ENCODE data around the gene DOHH.
"Not testable (repeated sequence)": the region's sequence is repeated elsewhere in the genome, so short reads cannot be mapped to it uniquely, and the experiment has no call there.

The DOHH gene

DNA sequence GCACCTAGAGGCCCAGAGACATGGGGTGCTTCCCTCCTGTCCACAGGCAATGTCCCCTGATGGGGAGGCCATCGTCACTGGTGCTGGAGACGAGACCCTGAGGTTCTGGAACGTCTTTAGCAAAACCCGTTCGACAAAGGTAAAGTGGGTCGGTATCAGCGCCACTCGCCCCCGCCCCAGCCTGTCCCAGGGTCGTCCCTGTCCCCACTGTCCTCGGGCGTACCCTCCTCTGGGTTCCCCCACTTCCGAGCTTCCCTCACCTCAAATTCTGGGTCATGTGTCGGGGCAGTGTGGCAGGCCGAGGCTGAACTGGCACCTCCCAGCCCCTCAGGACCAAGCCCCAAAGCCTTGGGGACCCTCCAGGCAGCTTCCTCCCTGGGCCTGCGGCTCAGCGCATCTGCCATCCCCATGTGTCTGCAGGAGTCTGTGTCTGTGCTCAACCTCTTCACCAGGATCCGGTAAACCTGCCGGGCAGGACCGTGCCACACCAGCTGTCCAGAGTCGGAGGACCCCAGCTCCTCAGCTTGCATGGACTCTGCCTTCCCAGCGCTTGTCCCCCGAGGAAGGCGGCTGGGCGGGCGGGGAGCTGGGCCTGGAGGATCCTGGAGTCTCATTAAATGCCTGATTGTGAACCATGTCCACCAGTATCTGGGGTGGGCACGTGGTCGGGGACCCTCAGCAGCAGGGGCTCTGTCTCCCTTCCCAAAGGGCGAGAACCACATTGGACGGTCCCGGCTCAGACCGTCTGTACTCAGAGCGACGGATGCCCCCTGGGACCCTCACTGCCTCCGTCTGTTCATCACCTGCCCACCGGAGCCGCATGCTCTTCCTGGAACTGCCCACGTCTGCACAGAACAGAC is 34.1 kb upstream of the DOHH start:
- DNase-seq (ENCODE audit: low spot score), result no peak

GRCh38 chr19:3533563-3534216 is 33.2 kb upstream of the DOHH start:
- DNase-seq (ENCODE audit: low spot score), result no peak

DNA sequence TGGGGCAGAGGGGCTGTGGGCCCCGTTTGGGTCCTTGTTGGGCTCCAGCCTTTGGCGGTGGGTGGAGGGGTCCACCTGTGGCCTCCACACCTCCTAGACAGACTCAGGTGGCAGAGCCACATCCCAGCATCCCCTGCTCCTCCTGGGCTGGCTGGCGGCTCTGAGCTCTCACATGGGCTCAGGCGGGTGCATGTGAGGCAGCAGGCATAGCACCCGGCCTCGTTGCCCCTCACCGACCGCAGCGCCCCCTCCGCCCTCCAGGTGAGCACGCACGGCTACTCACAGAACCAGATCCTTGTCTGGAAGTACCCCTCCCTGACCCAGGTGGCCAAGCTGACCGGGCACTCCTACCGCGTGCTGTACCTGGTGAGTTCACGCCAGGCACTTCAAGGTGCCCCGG is 32.6 kb upstream of the DOHH start:
- DNase-seq (ENCODE audit: low spot score), result no peak

DNA sequence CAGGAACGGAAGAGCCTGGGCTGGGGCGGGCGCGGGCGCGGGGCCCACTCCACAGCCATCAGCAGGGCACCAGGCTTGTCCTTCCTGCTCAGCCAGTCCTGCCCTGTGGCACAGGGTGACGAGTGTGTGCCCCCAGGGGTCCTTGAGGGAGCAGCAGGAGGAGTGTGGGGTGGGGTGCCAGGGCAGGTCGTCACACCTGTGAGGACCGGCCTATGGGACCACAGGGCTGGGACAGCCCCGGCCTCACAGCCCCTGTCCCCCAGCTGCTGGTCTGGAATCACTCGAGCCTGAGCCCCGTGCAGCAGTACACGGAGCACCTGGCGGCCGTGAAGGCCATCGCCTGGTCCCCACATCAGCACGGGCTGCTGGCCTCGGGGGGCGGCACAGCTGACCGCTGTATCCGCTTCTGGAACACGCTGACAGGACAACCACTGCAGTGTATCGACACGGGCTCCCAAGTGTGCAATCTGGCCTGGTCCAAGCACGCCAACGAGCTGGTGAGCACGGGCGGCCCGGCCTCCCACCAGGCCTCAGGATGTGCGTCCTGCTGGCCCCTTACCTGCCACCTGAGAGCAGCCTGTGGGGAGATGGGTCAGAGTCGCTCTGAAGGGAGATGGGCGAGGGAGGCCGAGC is 31.8 kb upstream of the DOHH start:
- DNase-seq (ENCODE audit: low spot score), result no peak

GRCh38 chr19:3531716-3532115 is 31.2 kb upstream of the DOHH start:
- DNase-seq (ENCODE audit: low spot score), result no peak

DNA sequence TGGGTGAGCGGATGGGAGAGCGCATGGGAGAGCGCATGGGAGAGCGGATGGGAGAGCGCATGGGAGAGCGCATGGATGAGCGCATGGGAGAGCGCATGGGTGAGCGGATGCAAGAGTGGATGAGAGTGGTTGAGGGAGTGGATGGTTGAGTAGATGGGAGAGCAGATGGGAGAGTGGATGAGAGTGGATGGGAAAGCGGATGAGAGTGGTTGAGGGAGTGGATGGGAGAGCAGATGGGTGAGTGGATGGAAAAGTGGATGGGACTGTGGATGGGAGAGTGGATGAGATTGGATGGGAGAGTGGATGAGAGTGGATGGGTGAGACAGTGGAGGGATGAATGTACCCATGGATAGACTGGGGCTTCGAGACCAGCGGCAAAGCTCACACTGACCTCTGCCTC is 29.9 kb upstream of the DOHH start:
- no peak for DNase-seq (ENCODE audit: low spot score)

DNA sequence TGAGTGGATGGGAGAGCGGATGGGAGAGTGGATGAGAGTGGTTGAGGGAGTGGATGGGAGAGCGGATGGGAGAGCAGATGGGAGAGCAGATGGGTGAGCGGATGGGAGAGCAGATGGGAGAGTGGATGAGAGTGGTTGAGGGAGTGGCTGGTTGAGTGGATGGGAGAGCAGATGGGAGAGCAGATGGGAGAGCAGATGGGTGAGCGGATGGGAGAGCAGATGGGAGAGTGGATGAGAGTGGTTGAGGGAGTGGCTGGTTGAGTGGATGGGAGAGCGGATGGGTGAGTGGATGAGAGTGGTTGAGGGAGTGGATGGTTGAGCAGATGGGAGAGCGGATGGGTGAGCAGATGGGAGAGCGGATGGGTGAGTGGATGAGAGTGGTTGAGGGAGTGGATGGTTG is 28.8 kb upstream of the DOHH start:
- not testable (repeated sequence) for DNase-seq (ENCODE audit: low spot score)

DNA sequence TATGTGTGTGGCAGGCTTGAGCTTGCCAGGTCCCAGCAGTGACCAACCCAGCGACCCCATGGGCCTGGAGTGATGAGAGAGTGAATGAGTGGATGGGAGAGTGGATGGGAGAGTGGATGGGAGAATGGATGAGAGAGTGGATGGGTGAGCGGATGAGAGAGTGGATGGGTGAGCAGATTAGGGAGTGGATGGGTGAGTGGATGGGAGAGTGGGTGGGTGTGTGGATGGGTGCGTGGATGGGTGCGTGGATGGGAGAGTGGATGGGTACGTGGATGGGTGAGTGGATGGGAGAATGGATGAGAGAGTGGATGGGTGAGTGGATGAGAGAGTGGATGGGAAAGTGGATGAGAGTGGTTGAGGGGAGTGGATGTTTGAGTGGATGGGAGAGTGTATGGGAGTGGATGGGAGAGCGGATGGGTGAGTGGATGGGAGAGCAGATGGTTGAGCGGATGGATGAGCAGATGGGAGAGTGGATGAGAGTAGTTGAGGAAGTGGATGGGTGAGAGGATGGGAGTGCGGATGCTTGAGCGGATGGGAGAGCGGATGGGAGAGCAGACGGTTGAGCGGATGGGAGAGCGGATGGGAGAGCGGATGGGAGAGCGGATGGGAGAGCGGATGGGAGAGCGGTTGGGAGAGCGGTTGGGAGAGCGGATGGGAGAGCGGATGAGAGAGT is 28.2 kb upstream of the DOHH start:
- no peak for DNase-seq (ENCODE audit: low spot score)

- no peak for DNase-seq (ENCODE audit: low spot score)
Measured at GRCh38 chr19:3528080-3528479, 27.6 kb upstream of the DOHH start.

- no peak for DNase-seq (ENCODE audit: low spot score)
Measured at GRCh38 chr19:3527238-3527910, 26.9 kb upstream of the DOHH start.

- no peak for DNase-seq (ENCODE audit: low spot score)
Measured at GRCh38 chr19:3526507-3527237, 26.2 kb upstream of the DOHH start.

DNA sequence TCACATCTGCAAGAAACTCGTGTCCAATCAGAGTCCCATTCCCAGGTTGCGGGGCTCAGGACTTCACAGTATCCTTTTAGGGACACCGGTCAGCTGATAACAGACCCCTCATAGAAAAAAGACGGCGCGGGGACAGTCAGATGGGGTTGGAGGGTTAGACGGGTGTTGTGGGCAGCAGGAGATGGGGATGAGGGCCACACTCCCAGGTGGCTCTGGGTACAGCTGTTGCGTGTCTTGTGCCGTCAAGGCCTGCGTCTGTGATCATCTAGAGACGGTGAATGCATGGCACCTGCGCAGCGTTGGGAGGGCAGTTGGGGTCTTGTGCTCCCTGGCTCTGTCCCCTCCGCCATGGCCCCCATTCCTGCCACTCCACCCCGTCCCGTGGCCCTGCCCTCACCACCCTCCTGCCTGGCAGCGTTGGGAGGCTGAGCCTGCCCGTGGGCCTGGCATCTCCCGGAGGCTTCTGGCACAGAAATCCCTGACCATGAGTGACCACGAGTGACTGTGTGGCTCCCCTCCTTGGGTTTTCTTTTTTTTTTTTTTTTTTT is 24.5 kb upstream of the DOHH start:
- no peak for DNase-seq (ENCODE audit: low spot score)

DNA sequence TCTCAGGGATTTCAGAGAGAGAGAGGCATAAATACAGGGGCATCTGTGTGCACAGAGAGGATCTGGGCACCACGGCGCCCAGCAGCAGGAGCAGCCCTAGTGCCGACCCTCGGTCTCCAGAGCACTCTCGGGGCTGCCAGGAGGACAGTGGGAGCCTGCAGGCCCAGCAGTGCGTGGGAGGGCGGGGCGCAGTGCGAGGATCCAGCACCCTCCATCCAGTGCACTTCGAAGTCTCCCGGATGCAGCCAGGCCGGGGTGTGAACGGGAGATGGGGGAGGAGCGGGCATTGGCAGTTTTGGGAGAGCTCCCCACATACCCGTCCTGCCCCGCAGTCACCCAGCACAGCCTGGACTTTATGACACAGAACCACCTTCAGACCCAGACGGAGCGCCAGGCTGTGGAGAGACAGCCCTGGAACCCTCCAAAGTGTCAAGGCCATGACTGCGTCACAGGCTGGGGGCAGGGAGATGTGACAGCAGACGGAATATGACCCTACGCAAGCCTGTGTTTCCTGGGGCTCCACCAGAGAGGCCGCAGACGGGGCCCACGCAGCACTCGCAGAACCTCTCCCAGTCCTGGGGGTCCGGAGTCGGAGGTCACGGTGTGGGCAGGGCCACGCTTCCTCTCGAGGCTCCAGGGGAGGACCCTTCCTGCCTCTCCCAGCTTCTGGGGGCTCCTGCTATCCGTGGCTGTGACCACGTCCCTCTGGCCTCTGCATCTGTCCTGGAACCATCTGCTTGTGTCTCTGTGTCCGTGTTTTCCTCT is 23.8 kb upstream of the DOHH start:
- no peak for DNase-seq (ENCODE audit: low spot score)

GRCh38 chr19:3523361-3524077 is 23.0 kb upstream of the DOHH start:
- DNase-seq (ENCODE audit: low spot score), result no peak

GRCh38 chr19:3522421-3523360 is 22.2 kb upstream of the DOHH start:
- DNase-seq (ENCODE audit: low spot score), result no peak

DNA sequence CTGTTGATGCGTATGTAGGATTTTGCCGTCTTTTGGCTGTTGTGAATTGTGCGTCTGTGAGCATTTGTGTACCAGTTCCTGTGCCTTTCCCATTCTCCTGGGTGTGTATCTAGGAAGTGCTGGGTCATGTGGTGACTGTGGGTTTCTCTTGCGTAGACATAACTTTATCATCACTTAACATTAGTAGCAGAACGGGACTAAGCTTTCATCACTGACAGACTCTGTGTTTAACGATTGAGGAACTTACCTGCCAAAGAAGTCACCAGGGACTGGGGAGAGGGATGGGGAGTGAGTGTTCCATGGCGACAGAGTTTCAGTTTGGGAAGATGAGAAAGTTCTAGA is 20.6 kb upstream of the DOHH start:
- DNase-seq (ENCODE audit: low spot score), result no peak

DNA sequence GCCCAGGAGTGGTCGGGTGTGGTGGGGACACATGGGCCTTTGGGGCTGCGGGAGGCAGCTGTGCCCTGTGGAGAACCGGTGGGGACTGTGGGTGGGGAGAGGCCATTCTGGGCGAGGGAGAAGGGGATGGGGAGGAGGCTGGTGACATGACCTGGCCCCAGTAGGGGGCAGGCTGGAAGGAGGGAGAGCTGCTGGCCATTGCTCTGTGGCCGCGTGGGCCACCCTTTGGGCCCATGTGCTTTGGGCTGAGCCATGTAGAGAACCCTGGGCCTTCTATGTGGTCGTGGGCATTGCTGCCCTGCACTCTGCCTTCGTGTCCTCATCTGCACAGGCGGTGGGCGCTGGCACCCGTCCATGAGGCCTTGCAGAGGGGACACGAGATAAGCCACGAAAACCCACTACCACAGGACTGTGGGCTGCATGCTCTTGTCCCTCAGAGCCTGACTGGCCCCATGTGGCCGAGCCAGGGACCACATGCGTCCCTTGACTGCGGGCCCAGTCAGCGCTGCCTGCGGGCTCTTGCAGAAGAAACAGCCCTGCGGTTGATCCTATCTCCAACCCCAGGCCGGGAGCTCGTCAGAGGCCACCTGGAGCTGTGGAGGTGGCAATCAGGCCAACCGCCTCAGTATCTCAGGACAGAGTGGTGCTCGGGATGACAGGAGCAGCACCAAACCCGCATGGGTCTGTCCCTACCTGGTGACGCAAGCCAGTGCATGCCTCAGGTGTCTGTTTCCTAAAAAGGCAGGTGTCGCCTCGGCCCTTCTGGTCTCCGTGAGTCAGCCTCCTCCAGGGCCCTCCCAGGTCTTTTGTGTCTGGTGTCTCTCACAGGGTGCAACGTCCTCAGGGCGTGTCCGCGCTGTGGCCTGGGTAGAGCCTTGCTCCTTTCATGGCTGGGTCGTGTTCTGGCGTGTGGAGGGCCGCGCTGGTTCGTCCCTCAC is 20.0 kb upstream of the DOHH start:
- DNase-seq (ENCODE audit: low spot score), result no peak

Data from HuH-7 (cell line).